B cell (primary cell): ENCODE results near the gene POM121L2. TPM values are rescaled to one million over a fixed set of nuclear protein-coding genes. Genes with fewer than 3 reads are reported as not detected.
"Not testable (repeated sequence)": the region's sequence is repeated elsewhere in the genome, so short reads cannot be mapped to it uniquely, and the experiment has no call there.

Source experiments
- ATAC-seq: fragments of 200-7000 bp; cut with Tn5 transposase; one replicate; pipeline ENCODE4 v1.10.0; 2021; ENCODE audit warnings: low read depth, mild to moderate bottlenecking, moderate number of reproducible peaks, moderate library complexity
- CTCF ChIA-PET: fragments of 350-600 bp; sonication (Branson Sonifier 250); formaldehyde crosslinking; loops from one replicate; lab custom pipeline; 2021; ENCODE audit warnings: antibody characterized with exemption, inconsistent platforms; lab: Charles Lee
- POLR2A ChIA-PET: fragments of 350-600 bp; sonication (Branson Sonifier 250); formaldehyde crosslinking; loops from one replicate; lab custom pipeline; 2021; ENCODE audit warnings: antibody characterized with exemption; lab: Charles Lee
- DNase-seq: peaks from one replicate; pipeline ENCODE4 v3.0.0; 2013
- H2AFZ ChIP-seq: 2 replicates; pipeline ENCODE4 v1.6.1; 2012; ENCODE audit warnings: mild to moderate bottlenecking, low read depth, low read length; ENCODE audit not compliant: insufficient read depth, poor library complexity, severe bottlenecking
- H3K27ac ChIP-seq, 2 donors: 1 replicate in 1 of 2; 2 replicates in 1 of 2; pipeline ENCODE4 v1.5.1; 2012 to 2013; ENCODE audit warnings: low read length in 2 of 2, mild to moderate bottlenecking in 2 of 2, moderate library complexity in 1 of 2
- H3K27me3 ChIP-seq, 4 experiments: fragments of 200-600 bp in 1 of 4; sonication (generic) in 1 of 4; replicated peaks in 1 of 4; 1 replicate in 2 of 4; 2 replicates in 2 of 4; pipeline versions ENCODE4 v1.6.1 to v1.7.0; 2013 to 2016; ENCODE audit warnings: low read length in 3 of 4, mild to moderate bottlenecking in 2 of 4, mixed read lengths in 1 of 4, moderate library complexity in 1 of 4; ENCODE audit not compliant: insufficient read depth in 4 of 4, control insufficient read depth in 3 of 4; ENCODE audit errors: control extremely low read depth in 1 of 4
- H3K36me3 ChIP-seq, 2 experiments: replicated peaks in 1 of 2; 1 replicate in 1 of 2; 2 replicates in 1 of 2; pipeline versions ENCODE4 v1.6.1 to v1.7.1; 2013; ENCODE audit warnings: low read length in 1 of 2; ENCODE audit not compliant: insufficient read depth in 2 of 2, control insufficient read depth in 1 of 2; ENCODE audit errors: control extremely low read depth in 1 of 2, extremely low read depth in 1 of 2
- H3K4me1 ChIP-seq, 2 donors: fragments of 200-600 bp in 1 of 2; sonication (generic) in 1 of 2; 1 replicate in 1 of 2; 2 replicates in 1 of 2; pipeline versions ENCODE4 v1.5.1 to v1.6.1; 2013 to 2017; ENCODE audit warnings: low read length in 2 of 2; ENCODE audit not compliant: control insufficient read depth in 2 of 2, insufficient read depth in 2 of 2
- H3K4me2 ChIP-seq: replicated peaks from 2 replicates; pipeline ENCODE3; 2012; ENCODE audit warnings: mild to moderate bottlenecking, low read depth, low read length; ENCODE audit not compliant: poor library complexity, severe bottlenecking
- H3K4me3 ChIP-seq, 5 experiments: fragments of 200-600 bp in 1 of 5; sonication (generic) in 1 of 5; 1 replicate in 3 of 5; 2 replicates in 2 of 5; pipeline versions ENCODE4 v1.5.1 to v1.7.0; 2011 to 2016; ENCODE audit warnings: low read length in 4 of 5, mild to moderate bottlenecking in 4 of 5, low read depth in 2 of 5, control low read depth in 1 of 5, moderate library complexity in 1 of 5; ENCODE audit not compliant: insufficient read depth in 1 of 5; ENCODE audit errors: control extremely low read depth in 1 of 5, extremely low read depth in 1 of 5
- H3K79me2 ChIP-seq: fragments of 200-600 bp; sonication (generic); one replicate; pipeline ENCODE4 v1.6.0; 2016; ENCODE audit warnings: low read length; ENCODE audit not compliant: control insufficient read depth, insufficient read depth
- H3K9ac ChIP-seq: fragments of 200-600 bp; sonication (generic); 2 replicates; pipeline ENCODE4 v1.6.1; 2017; ENCODE audit warnings: mild to moderate bottlenecking, low read length, moderate library complexity
- H3K9me3 ChIP-seq, 3 donors: one replicate each; pipeline versions ENCODE4 v1.6.1 to v1.7.1; 2013; ENCODE audit warnings: low read length in 2 of 3; ENCODE audit not compliant: control insufficient read depth in 2 of 3, insufficient read depth in 1 of 3; ENCODE audit errors: control extremely low read depth in 1 of 3
- H4K20me1 ChIP-seq: 2 replicates; pipeline ENCODE4 v1.6.0; 2012; ENCODE audit warnings: mild to moderate bottlenecking, low read length; ENCODE audit not compliant: insufficient read depth, control insufficient read depth, poor library complexity, severe bottlenecking
- H3K27ac Mint-ChIP-seq: one replicate; pipeline ENCODE4 v1.8.0; 2021; ENCODE audit warnings: mixed read lengths
- H3K27me3 Mint-ChIP-seq: one replicate; pipeline ENCODE4 v1.8.0; 2021; ENCODE audit warnings: mixed read lengths
- H3K4me1 Mint-ChIP-seq: one replicate; pipeline ENCODE4 v1.8.0; 2021; ENCODE audit warnings: mixed read lengths
- H3K4me3 Mint-ChIP-seq: one replicate; pipeline ENCODE4 v1.8.0; 2021; ENCODE audit warnings: mixed read lengths
- H3K9me3 Mint-ChIP-seq: one replicate; pipeline ENCODE4 v1.8.0; 2022; ENCODE audit warnings: mixed read lengths; ENCODE audit not compliant: insufficient read depth
- CTCF ChIP-seq: fragments of 200-600 bp; IDR thresholded peaks from one replicate; pipeline ENCODE4 v1.8.0; 2022; ENCODE audit warnings: antibody characterized with exemption, mild to moderate bottlenecking
- EZH2 ChIP-seq: IDR thresholded peaks from 2 replicates; pipeline ENCODE4 v1.6.1; 2012; ENCODE audit warnings: borderline replicate concordance, low read depth, mild to moderate bottlenecking, moderate library complexity, low read length; ENCODE audit not compliant: insufficient read depth, poor library complexity, severe bottlenecking
- WGBS: methylation state at CpG from one replicate; pipeline ENCODE4 v1.1.5; 2013; ENCODE audit warnings: missing lambda C conversion rate; ENCODE audit not compliant: insufficient coverage; 5-methylcytosine and 5-hydroxymethylcytosine counted together
- intact Hi-C: fragments of 100-400 bp; cut with micrococcal nuclease; formaldehyde crosslinking; loops from one replicate; pipeline ENCODE4 v1.10.0; 2022
- polyA plus RNA-seq: library from polyadenylated mRNA; depleted of rRNA; stranded (reverse); fragments of >200 nt; gene quantifications from 2 replicates; pipeline ENCODE4 v1.2.3, GENCODE V29; 2012
- total RNA-seq, 2 donors: library from RNA; stranded (reverse); fragments of 120-200 nt in 1 of 2; gene quantifications; 1 replicate in 1 of 2; 2 replicates in 1 of 2; pipeline versions ENCODE4 v1.2.3 to v1.2.4, GENCODE V29; 2013 to 2022

The POM121L2 gene
- total and polyA plus RNA-seq, 2 donors (not counting 1 experiment from before 2014, with no cell fraction given) = not detected

GRCh38 chr6:27268803-27269202, 43.3 kb downstream of the POM121L2 start:
- H3K4me1 Mint-ChIP-seq = no peaks in the 10 kb centered on the region
- no peak overlapping the region for H3K27ac Mint-ChIP-seq
- H3K9me3 Mint-ChIP-seq = no peaks in the 10 kb centered on the region
- intact Hi-C loops = no loop called here
- no peak overlapping the region for H3K4me3 Mint-ChIP-seq
- no peaks in the 10 kb centered on the region for H3K4me1 ChIP-seq
- no peaks in the 10 kb centered on the region for H3K79me2 ChIP-seq
- DNase-seq = no peak
- no peak overlapping the region for H3K9ac ChIP-seq
- H3K4me2 ChIP-seq = no peak overlapping the region
- no peak for ATAC-seq
- TF ChIP-seq CTCF = no peak
- no peak for TF ChIP-seq EZH2
- no peak overlapping the region for H3K4me3 ChIP-seq
- 91% methylated on average over 5 of the region's 14 CpGs for WGBS
- H3K36me3 ChIP-seq = no peaks in the 10 kb centered on the region
- H2AFZ ChIP-seq = no peak overlapping the region
- POLR2A ChIA-PET = no interaction called here
- H3K27me3 Mint-ChIP-seq = peaks cover 56% of the 10 kb centered on the region
- CTCF ChIA-PET = no interaction called here
- peaks cover 0 to 36% (median 24%) of the 10 kb centered on the region in 4 experiments for H3K27me3 ChIP-seq
- H4K20me1 ChIP-seq = no peaks in the 10 kb centered on the region
- peaks cover 0 to 5% (median 0%) of the 10 kb centered on the region in 3 donors for H3K9me3 ChIP-seq
- no peak overlapping the region for H3K27ac ChIP-seq

DNA sequence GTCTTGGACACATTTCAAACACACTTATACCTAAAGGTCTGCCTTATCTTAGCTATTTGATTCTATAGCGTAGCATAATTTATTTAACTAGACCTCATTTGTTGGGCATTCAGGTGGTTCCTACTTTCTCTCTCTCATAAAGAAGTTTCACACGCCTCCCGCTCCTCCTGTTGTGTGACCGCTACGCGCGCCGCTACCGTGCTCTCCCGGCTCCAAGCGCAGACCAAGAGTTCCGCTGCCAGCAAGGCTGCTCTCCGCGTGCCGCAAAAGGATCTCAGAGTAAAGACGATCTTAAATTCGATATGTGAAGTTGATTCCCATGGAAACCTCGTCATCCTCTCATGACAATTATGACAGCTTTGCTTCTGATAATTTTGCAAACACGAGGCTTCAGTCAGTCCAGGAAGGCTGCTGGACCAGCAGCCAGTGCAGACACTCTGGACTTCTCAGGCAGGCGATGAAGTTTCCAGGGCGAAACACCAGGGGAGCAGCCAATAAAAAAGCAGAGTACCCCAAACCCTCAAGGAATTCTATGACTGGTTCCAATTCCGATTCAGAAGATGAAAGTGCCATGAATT, 44.1 kb downstream of the POM121L2 start:
- Histone ChIP-seq H2AFZ (no peak overlapping the region), H3K27ac (no peak overlapping the region), H3K4me1 (no peaks in the 10 kb centered on the region), H3K27me3 (peaks cover 0 to 29% (median 22%) of the 10 kb centered on the region in 4 experiments), H3K4me3 (no peak overlapping the region), H3K4me2 (no peak overlapping the region), H3K36me3 (no peaks in the 10 kb centered on the region), H4K20me1 (no peaks in the 10 kb centered on the region), H3K79me2 (no peaks in the 10 kb centered on the region), H3K9me3 (peaks cover 0 to 5% (median 0%) of the 10 kb centered on the region in 3 donors), H3K9ac (no peak overlapping the region)
- H3K27me3 Mint-ChIP-seq = peaks cover 56% of the 10 kb centered on the region
- 33% methylated on average over 20 of the region's 22 CpGs for WGBS
- TF ChIP-seq EZH2 (no peak), CTCF (no peak)
- POLR2A ChIA-PET = no interaction called here
- H3K27ac Mint-ChIP-seq = no peak overlapping the region
- no peaks in the 10 kb centered on the region for H3K4me1 Mint-ChIP-seq
- DNase-seq (no peak), ATAC-seq (no peak)
- H3K4me3 Mint-ChIP-seq = no peak overlapping the region
- CTCF ChIA-PET = interaction anchor here (0.5 kb wide), 1 partner anchor 96 kb away, joined by 3 read pairs; no protein-coding TSS in a partner anchor
- no peaks in the 10 kb centered on the region for H3K9me3 Mint-ChIP-seq
- intact Hi-C loops = no loop called here

DNA sequence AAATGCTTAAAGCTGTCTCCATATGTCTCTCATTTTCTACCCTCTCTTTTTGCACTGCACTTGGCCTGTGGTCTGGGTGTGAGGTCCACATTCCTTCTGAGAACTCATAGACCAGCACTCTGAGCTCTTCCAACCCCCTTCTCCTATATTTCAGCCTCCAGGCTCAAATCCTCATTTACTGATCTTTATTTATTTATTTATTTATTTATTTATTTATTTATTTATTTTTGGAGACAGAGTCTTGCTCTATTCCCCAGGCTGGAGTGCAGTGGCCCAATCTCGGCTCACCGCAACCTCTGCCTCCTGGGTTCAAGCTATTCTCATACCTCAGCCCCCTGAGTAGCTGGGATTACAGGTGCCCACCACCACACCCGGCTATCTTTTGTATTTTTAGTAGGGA, 45.1 kb downstream of the POM121L2 start:
- H2AFZ ChIP-seq, H3K9me3 Mint-ChIP-seq, H3K9me3 ChIP-seq, H3K27ac Mint-ChIP-seq, H3K4me1 ChIP-seq, POLR2A ChIA-PET, H3K27ac ChIP-seq, H3K79me2 ChIP-seq, intact Hi-C loops, H3K36me3 ChIP-seq, H4K20me1 ChIP-seq, CTCF ChIA-PET, H3K4me2 ChIP-seq, ATAC-seq, H3K4me3 Mint-ChIP-seq, H3K4me3 ChIP-seq, H3K4me1 Mint-ChIP-seq, H3K9ac ChIP-seq, DNase-seq: not testable (repeated sequence)
- peaks cover 56% of the 10 kb centered on the region for H3K27me3 Mint-ChIP-seq
- 80% methylated on average over 1 of the region's 3 CpGs for WGBS
- H3K27me3 ChIP-seq = peaks cover 0 to 26% (median 19%) of the 10 kb centered on the region in 4 experiments
